GM12878 (cell line): ENCODE measurements around the gene PRDX1. TPM values are rescaled to one million over a fixed set of nuclear protein-coding genes. Genes with fewer than 3 reads are reported as not detected.

Experiments
- ATAC-seq: fragments of 200-7000 bp; cut with Tn5 transposase; 3 replicates; pipeline ENCODE4 v1.9.1; 2020; ENCODE audit warnings: mild to moderate bottlenecking, moderate library complexity
- BruUV-seq: library from RNA; stranded (reverse); fragments of 400-500 nt; replicated peaks from 2 replicates; lab custom pipeline; 2021; lab: Mats Ljungman, UMichigan
- CTCF ChIA-PET: fragments of 300-600 bp; sonication (Branson Sonifier 250); formaldehyde crosslinking; extraction: SDS; loops from one replicate; lab custom pipeline; 2021; ENCODE audit warnings: inconsistent platforms; lab: Yijun Ruan, JAX
- POLR2A ChIA-PET: fragments of 350-600 bp; formaldehyde crosslinking; extraction: SDS; loops from one replicate; lab custom pipeline; 2021; ENCODE audit warnings: inconsistent platforms; lab: Charles Lee
- RAD21 ChIA-PET: fragments of 300-600 bp; sonication (Branson Sonifier 250); formaldehyde crosslinking; loops from one replicate; lab custom pipeline; 2023; ENCODE audit warnings: antibody characterized with exemption; ENCODE audit not compliant: unreplicated experiment; lab: Charles Lee
- SMC1A ChIA-PET: fragments of 300-600 bp; sonication (Branson Sonifier 250); formaldehyde crosslinking; loops from one replicate; lab custom pipeline; 2023; ENCODE audit not compliant: unreplicated experiment, uncharacterized antibody; lab: Charles Lee
- DNase-seq: peaks from one replicate; pipeline ENCODE4 v3.0.0-alpha.2; 2011; ENCODE audit warnings: low read depth, low spot score
- FAIRE-seq: peaks from 3 replicates; lab custom pipeline; 2011; peaks lifted over from hg19 to GRCh38; lab: Jason Lieb, UNC
- H2AFZ ChIP-seq: 2 replicates; pipeline ENCODE4 v1.6.0; 2011; ENCODE audit warnings: low read depth, low read length, control low read depth; ENCODE audit not compliant: control insufficient read depth
- H3K27ac ChIP-seq: 2 replicates; pipeline ENCODE4 v1.5.1; 2011; ENCODE audit warnings: control low read depth; ENCODE audit not compliant: control insufficient read depth, insufficient read depth
- H3K27me3 ChIP-seq, 2 experiments: replicated peaks in 1 of 2; 2 replicates each; pipeline versions ENCODE4 v1.6.0 to v1.6.1; 2011; ENCODE audit warnings: low read length in 1 of 2; ENCODE audit not compliant: control insufficient read depth in 2 of 2, insufficient read depth in 2 of 2
- H3K36me3 ChIP-seq, 2 experiments: 2 replicates each; pipeline ENCODE4 v1.5.1; 2011; ENCODE audit warnings: low read length in 1 of 2; ENCODE audit not compliant: control insufficient read depth in 2 of 2, insufficient read depth in 2 of 2
- H3K4me1 ChIP-seq: 2 replicates; pipeline ENCODE4 v1.6.1; 2011; ENCODE audit warnings: mild to moderate bottlenecking, low read length, moderate library complexity, mixed read lengths; ENCODE audit not compliant: control insufficient read depth, insufficient read depth
- H3K4me2 ChIP-seq: 2 replicates; pipeline ENCODE4 v1.6.0; 2011; ENCODE audit warnings: control low read depth; ENCODE audit not compliant: control insufficient read depth, insufficient read depth
- H3K4me3 ChIP-seq: fragments of 200-600 bp; sonication (generic); 2 replicates; pipeline ENCODE4 v1.5.1; 2016
- H3K79me2 ChIP-seq: 2 replicates; pipeline ENCODE4 v1.6.0; 2011; ENCODE audit warnings: low read length; ENCODE audit not compliant: control insufficient read depth, insufficient read depth
- H3K9ac ChIP-seq: 2 replicates; pipeline ENCODE4 v1.8.0; 2011; ENCODE audit warnings: low read length, control low read depth, mixed read lengths; ENCODE audit not compliant: control insufficient read depth, insufficient read depth
- H3K9me3 ChIP-seq: replicated peaks from 3 replicates; pipeline ENCODE4 v1.5.1; 2011; ENCODE audit warnings: mild to moderate bottlenecking, low read length; ENCODE audit not compliant: control insufficient read depth, insufficient read depth
- H4K20me1 ChIP-seq: 2 replicates; pipeline ENCODE4 v1.6.0; 2011; ENCODE audit not compliant: control insufficient read depth, insufficient read depth
- CREB1 ChIP-seq: IDR thresholded peaks from 2 replicates; pipeline ENCODE4 v1.6.1; 2012; ENCODE audit warnings: low read depth, mild to moderate bottlenecking, inconsistent platforms
- EGR1 ChIP-seq, 2 experiments: IDR thresholded peaks; 1 replicate in 1 of 2; 2 replicates in 1 of 2; pipeline ENCODE4 v1.6.1; 2011 to 2012; ENCODE audit warnings: low read depth in 2 of 2, low read length in 2 of 2, borderline replicate concordance in 1 of 2, mild to moderate bottlenecking in 1 of 2, moderate library complexity in 1 of 2
- ESRRA ChIP-seq: IDR thresholded peaks from 2 replicates; pipeline ENCODE4 v1.6.1; 2012; ENCODE audit warnings: mild to moderate bottlenecking, low read length, improper control_type of control experiment
- FOS ChIP-seq: IDR thresholded peaks from 3 replicates; pipeline ENCODE4 v1.6.1; 2011; ENCODE audit warnings: borderline replicate concordance; ENCODE audit not compliant: insufficient read length; ENCODE audit errors: extremely low read depth
- JUND ChIP-seq: IDR thresholded peaks from 2 replicates; pipeline ENCODE4 v1.6.1; 2012; ENCODE audit warnings: low read depth, mild to moderate bottlenecking, low read length, improper control_type of control experiment, moderate library complexity
- NFYA ChIP-seq: IDR thresholded peaks from 2 replicates; pipeline ENCODE4 v1.6.1; 2011; ENCODE audit warnings: low read depth, mild to moderate bottlenecking, low read length, improper control_type of control experiment, borderline replicate concordance
- NR2C2 ChIP-seq: IDR thresholded peaks from 2 replicates; pipeline ENCODE4 v1.6.1; 2011; ENCODE audit warnings: borderline replicate concordance, low read depth; ENCODE audit not compliant: control insufficient read depth, insufficient read length
- POLR2A ChIP-seq: IDR thresholded peaks from 2 replicates; pipeline ENCODE4 v1.6.1; 2011; ENCODE audit warnings: low read depth, mild to moderate bottlenecking, low read length
- POLR2AphosphoS2 ChIP-seq: IDR thresholded peaks from 2 replicates; pipeline ENCODE4 v1.6.1; 2011; ENCODE audit warnings: low read depth, mild to moderate bottlenecking, low read length, improper control_type of control experiment, moderate library complexity
- RBBP5 ChIP-seq: fragments of 200-600 bp; sonication (generic); conservative IDR thresholded peaks from 2 replicates; pipeline ENCODE4 v1.6.1; 2016
- SMAD1 ChIP-seq: fragments of 450-650 bp; IDR thresholded peaks from 2 replicates; pipeline ENCODE4 v1.6.1; 2018; ENCODE audit warnings: mild to moderate bottlenecking, low read depth; ENCODE audit not compliant: partially characterized antibody
- SUPT20H ChIP-seq: IDR thresholded peaks from 2 replicates; pipeline ENCODE4 v1.6.1; 2011; ENCODE audit warnings: low read depth, mild to moderate bottlenecking, low read length, moderate library complexity, borderline replicate concordance; ENCODE audit not compliant: control insufficient read depth
- ZNF274 ChIP-seq: IDR thresholded peaks from one replicate; pipeline ENCODE4 v1.8.0; 2011; ENCODE audit not compliant: insufficient read length, insufficient read depth
- ZNF622 ChIP-seq: fragments of 450-650 bp; IDR thresholded peaks from 2 replicates; pipeline ENCODE4 v1.6.1; 2017; ENCODE audit warnings: mild to moderate bottlenecking, inconsistent platforms
- WGBS: methylation state at CpG from one replicate; pipeline ENCODE4 v1.1.6; 2016; ENCODE audit warnings: low lambda C conversion rate; ENCODE audit not compliant: insufficient replicate concordance, insufficient coverage; ENCODE audit errors: missing lambda C conversion rate; 5-methylcytosine and 5-hydroxymethylcytosine counted together
- in situ Hi-C: fragments of 300-500 bp; cut with MboI; formaldehyde crosslinking; loops from 9 replicates; pipeline ENCODE4 v1.14.3; 2018; ENCODE audit warnings: mixed read lengths
- intact Hi-C: fragments of 100-400 bp; cut with micrococcal nuclease; formaldehyde crosslinking; loops from one replicate; pipeline ENCODE4 v1.14.2; 2022; ENCODE audit not compliant: unreplicated experiment
- polyA plus RNA-seq, 11 experiments: library from polyadenylated mRNA; depleted of rRNA in 4 of 11; unstranded in 6 of 11; stranded (reverse) in 5 of 11; fragments of >200 nt; fragmentation: Nextera tagmentation in 4 of 11; fragmentation: Illumina TruSeq in 1 of 11; extraction: Ambion mirVana in 4 of 11; extraction: Trizol in 1 of 11; gene quantifications; 1 replicate in 1 of 11; 2 replicates in 10 of 11; pipeline versions ENCODE4 v1.2.1 to v1.2.3, GENCODE V29; 2011 to 2016; ENCODE audit warnings: inconsistent platforms in 2 of 11, missing spikeins in 2 of 11, low read depth in 1 of 11
- total RNA-seq, 4 experiments: library from RNA; depleted of rRNA in 3 of 4; stranded (reverse); fragments of >200 nt in 3 of 4; fragmentation: Illumina TruSeq in 1 of 4; extraction: Trizol in 1 of 4; gene quantifications; 2 replicates each; pipeline versions ENCODE4 v1.2.1 to v1.2.3, GENCODE V29; 2013 to 2021
- TF ChIP-seq, protein P1 (sequence below): fragments of 150-350 bp; IDR thresholded peaks from 2 replicates; pipeline ENCODE4 v1.6.1; 2016; ENCODE audit warnings: low read depth, low read length
- TF ChIP-seq, protein P2 (sequence below): fragments of 450-650 bp; IDR thresholded peaks from 2 replicates; pipeline ENCODE4 v1.6.1; 2018; ENCODE audit warnings: borderline replicate concordance, mild to moderate bottlenecking; ENCODE audit not compliant: partially characterized antibody

PRDX1 gene
- total and polyA plus RNA-seq, 10 of the 15 experiments (the other 5 are each of a cell fraction or from before 2014, with no cell fraction given) = 659 to 1,775 (median 811) TPM

DNA sequence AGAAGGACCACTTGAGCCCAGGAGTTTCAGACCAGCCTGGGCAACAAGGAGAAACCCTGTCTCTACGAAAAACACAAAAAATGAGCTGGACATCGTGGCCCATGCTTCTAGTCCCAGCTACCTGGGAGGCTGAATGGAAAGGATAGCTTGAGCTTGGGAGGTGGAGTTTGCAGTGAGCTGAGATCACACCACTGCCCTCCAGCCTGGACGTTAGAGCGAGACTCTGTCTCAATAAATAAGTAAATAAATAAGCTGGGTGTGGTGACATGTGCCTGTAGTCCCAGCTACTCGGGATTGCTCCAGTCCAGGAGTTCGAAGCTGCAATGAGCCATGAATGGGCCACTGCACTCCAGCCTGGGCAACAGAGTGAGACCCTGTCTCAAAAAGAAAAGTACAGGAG lies 32.5 kb upstream of the PRDX1 start (continued):
- TF ChIP-seq FOS (no peak), ZNF622 (no peak), SMAD1 (no peak)
- TF ChIP-seq, all 136 proteins: peak for 0

DNA sequence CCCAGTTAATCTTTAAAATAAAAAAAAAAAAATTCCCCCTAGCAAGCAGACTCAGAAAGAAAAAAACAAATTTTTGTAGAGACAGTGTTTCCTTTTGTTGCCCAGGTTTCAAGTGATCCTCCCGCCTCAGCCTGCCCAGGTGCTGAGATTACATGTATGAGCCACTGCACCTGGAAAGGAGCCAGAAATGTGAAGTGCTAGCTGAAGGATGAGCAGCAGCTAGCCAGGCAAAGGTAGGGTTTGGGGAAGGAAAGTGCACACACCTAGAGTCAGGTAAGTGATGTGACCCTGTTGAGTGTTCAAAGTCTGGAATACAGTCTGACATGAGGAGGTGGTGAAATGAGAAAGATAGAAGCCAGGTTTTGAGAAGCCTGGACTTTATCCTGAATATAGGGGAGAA lies 30.6 kb upstream of the PRDX1 start:
- peak; percentile 72 for FAIRE-seq
- CTCF ChIA-PET = interaction anchor here (0.7 to 5.7 kb wide), 6 partner anchors 18 to 534 kb away, joined by 3 to 48 read pairs (median 9); partner anchors contain the start of gene PRDX1
- peak overlapping the region; percentile 39 for H3K27ac ChIP-seq

More for the DNA sequence above, 30.6 kb upstream of the PRDX1 start:
- 0% methylated on average over 1 of the region's 1 CpG for WGBS
- H2AFZ ChIP-seq = no peak overlapping the region
- SMC1A ChIA-PET = interaction anchor here (0.7 to 3.4 kb wide), 9 partner anchors 8 to 61 kb away, joined by 3 to 22 read pairs (median 9); no protein-coding TSS in a partner anchor
- peak overlapping the region; percentile 82 for H3K4me2 ChIP-seq
- ATAC-seq (no peak), DNase-seq (no peak)
- H3K36me3 ChIP-seq = peaks cover 0 to 14% of the 10 kb centered on the region in 2 experiments; a peak in 2 of 4 replicates
- RAD21 ChIA-PET = interaction anchor here (0.6 kb wide), 1 partner anchor 35 kb away, joined by 3 read pairs; no protein-coding TSS in a partner anchor
- intact Hi-C loops (loop anchor here (5.0 kb wide), 1 partner anchor 50 kb away; the partner anchor contains the start of genes CCDC163 and MMACHC), in situ Hi-C loops (no loop called here)
- BruUV-seq = no TSS peak
- H3K79me2 ChIP-seq = peaks cover 43% of the 10 kb centered on the region
- no peaks in the 10 kb centered on the region for H3K27me3 ChIP-seq
- H3K9me3 ChIP-seq = no peaks in the 10 kb centered on the region; the same call in 1 of the 3 replicates
- peaks cover 12% of the 10 kb centered on the region for H3K4me1 ChIP-seq
- H4K20me1 ChIP-seq = no peaks in the 10 kb centered on the region
- POLR2A ChIA-PET = interaction anchor here (2.0 to 6.4 kb wide), 3 partner anchors 10 to 33 kb away, joined by 6 to 105 read pairs (median 12); partner anchors contain the start of genes NASP and PRDX1
- peak overlapping the region; percentile 94 for H3K9ac ChIP-seq
- TF ChIP-seq NFYA = no peak
- no peak for TF ChIP-seq POLR2AphosphoS2
- no peak for TF ChIP-seq CREB1
- TF ChIP-seq ESRRA = no peak
- TF ChIP-seq, protein P1, sequence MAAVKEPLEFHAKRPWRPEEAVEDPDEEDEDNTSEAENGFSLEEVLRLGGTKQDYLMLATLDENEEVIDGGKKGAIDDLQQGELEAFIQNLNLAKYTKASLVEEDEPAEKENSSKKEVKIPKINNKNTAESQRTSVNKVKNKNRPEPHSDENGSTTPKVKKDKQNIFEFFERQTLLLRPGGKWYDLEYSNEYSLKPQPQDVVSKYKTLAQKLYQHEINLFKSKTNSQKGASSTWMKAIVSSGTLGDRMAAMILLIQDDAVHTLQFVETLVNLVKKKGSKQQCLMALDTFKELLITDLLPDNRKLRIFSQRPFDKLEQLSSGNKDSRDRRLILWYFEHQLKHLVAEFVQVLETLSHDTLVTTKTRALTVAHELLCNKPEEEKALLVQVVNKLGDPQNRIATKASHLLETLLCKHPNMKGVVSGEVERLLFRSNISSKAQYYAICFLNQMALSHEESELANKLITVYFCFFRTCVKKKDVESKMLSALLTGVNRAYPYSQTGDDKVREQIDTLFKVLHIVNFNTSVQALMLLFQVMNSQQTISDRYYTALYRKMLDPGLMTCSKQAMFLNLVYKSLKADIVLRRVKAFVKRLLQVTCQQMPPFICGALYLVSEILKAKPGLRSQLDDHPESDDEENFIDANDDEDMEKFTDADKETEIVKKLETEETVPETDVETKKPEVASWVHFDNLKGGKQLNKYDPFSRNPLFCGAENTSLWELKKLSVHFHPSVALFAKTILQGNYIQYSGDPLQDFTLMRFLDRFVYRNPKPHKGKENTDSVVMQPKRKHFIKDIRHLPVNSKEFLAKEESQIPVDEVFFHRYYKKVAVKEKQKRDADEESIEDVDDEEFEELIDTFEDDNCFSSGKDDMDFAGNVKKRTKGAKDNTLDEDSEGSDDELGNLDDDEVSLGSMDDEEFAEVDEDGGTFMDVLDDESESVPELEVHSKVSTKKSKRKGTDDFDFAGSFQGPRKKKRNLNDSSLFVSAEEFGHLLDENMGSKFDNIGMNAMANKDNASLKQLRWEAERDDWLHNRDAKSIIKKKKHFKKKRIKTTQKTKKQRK = no peak
- no peak for TF ChIP-seq ZNF274
- no peak for TF ChIP-seq NR2C2
- TF ChIP-seq SUPT20H = no peak
- TF ChIP-seq RBBP5 = no peak
- no peak for TF ChIP-seq EGR1 (IDR thresholded peaks at IDR 0.05; ENCODE audit: borderline replicate concordance in 1 of 2, low read depth in 2 of 2, low read length in 2 of 2)
- TF ChIP-seq JUND = no peak
- TF ChIP-seq POLR2A = no peak
- no peak for TF ChIP-seq ZNF622
- TF ChIP-seq, protein P2, sequence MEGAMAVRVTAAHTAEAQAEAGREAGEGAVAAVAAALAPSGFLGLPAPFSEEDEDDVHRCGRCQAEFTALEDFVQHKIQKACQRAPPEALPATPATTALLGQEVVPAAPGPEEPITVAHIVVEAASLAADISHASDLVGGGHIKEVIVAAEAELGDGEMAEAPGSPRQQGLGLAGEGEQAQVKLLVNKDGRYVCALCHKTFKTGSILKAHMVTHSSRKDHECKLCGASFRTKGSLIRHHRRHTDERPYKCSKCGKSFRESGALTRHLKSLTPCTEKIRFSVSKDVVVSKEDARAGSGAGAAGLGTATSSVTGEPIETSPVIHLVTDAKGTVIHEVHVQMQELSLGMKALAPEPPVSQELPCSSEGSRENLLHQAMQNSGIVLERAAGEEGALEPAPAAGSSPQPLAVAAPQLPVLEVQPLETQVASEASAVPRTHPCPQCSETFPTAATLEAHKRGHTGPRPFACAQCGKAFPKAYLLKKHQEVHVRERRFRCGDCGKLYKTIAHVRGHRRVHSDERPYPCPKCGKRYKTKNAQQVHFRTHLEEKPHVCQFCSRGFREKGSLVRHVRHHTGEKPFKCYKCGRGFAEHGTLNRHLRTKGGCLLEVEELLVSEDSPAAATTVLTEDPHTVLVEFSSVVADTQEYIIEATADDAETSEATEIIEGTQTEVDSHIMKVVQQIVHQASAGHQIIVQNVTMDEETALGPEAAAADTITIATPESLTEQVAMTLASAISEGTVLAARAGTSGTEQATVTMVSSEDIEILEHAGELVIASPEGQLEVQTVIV = no peak
- H3K4me3 ChIP-seq = peak overlapping the region; percentile 87
